Smooth muscle cell (in vitro differentiated cells): ENCODE measurements around the gene NTSR1. TPM values are rescaled to one million over a fixed set of nuclear protein-coding genes. Genes with fewer than 3 reads are reported as not detected.

Source experiments
- DNase-seq: peaks from one replicate; lab custom pipeline; 2025; ENCODE audit not compliant: unreplicated experiment; lab: John Stamatoyannopoulos, UW
- H2AFZ ChIP-seq: fragments of 200-600 bp; sonication (generic); 2 replicates; pipeline ENCODE4 v1.6.0; 2016; ENCODE audit warnings: antibody characterized with exemption, low read depth, mild to moderate bottlenecking
- H3F3A ChIP-seq: fragments of 200-600 bp; sonication (generic); 2 replicates; pipeline ENCODE4 v1.6.0; 2017; ENCODE audit warnings: antibody characterized with exemption, low read depth
- H3K27ac ChIP-seq: fragments of 200-600 bp; sonication (generic); 2 replicates; pipeline ENCODE4 v1.5.1; 2016; ENCODE audit warnings: low read depth, mild to moderate bottlenecking
- H3K27me3 ChIP-seq: fragments of 200-600 bp; sonication (generic); 2 replicates; pipeline ENCODE4 v1.6.1; 2016; ENCODE audit warnings: low read depth, mild to moderate bottlenecking
- H3K36me3 ChIP-seq: fragments of 200-600 bp; sonication (generic); 2 replicates; pipeline ENCODE4 v1.5.1; 2016; ENCODE audit warnings: low read depth
- H3K4me1 ChIP-seq: fragments of 200-600 bp; sonication (generic); 2 replicates; pipeline ENCODE4 v1.5.1; 2016; ENCODE audit warnings: low read depth
- H3K4me2 ChIP-seq: fragments of 200-600 bp; sonication (generic); 2 replicates; pipeline ENCODE4 v1.6.0; 2016; ENCODE audit warnings: mild to moderate bottlenecking
- H3K4me3 ChIP-seq: fragments of 200-600 bp; sonication (generic); 2 replicates; pipeline ENCODE4 v1.5.1; 2016; ENCODE audit warnings: mild to moderate bottlenecking
- H3K79me2 ChIP-seq: fragments of 200-600 bp; sonication (generic); 2 replicates; pipeline ENCODE4 v1.6.0; 2016; ENCODE audit warnings: low read depth, mild to moderate bottlenecking
- H3K9ac ChIP-seq: fragments of 200-600 bp; sonication (generic); 2 replicates; pipeline ENCODE4 v1.6.0; 2016; ENCODE audit warnings: low read depth
- H3K9me3 ChIP-seq: fragments of 200-600 bp; sonication (generic); replicated peaks from 2 replicates; pipeline ENCODE4 v1.5.1; 2016; ENCODE audit warnings: low read depth
- H4K20me1 ChIP-seq: fragments of 200-600 bp; sonication (generic); 2 replicates; pipeline ENCODE4 v1.6.0; 2016; ENCODE audit warnings: low read depth
- CTCF ChIP-seq: fragments of 200-600 bp; sonication (generic); IDR thresholded peaks from 2 replicates; pipeline ENCODE4 v1.5.1; 2017; ENCODE audit warnings: borderline replicate concordance, mild to moderate bottlenecking, antibody characterized with exemption; ENCODE audit not compliant: insufficient read depth, poor library complexity, severe bottlenecking
- WGBS: methylation state at CpG from one replicate; pipeline ENCODE4 v1.1.7; 2016; ENCODE audit warnings: low lambda C conversion rate; 5-methylcytosine and 5-hydroxymethylcytosine counted together
- polyA plus RNA-seq: library from polyadenylated mRNA; unstranded; fragments of >200 nt; fragmentation: Nextera tagmentation; extraction: Ambion mirVana; gene quantifications from 2 replicates; pipeline ENCODE4 v1.2.1, GENCODE V29; 2016
- total RNA-seq: library from RNA; depleted of rRNA; stranded (reverse); fragments of >200 nt; gene quantifications from 2 replicates; pipeline ENCODE4 v1.2.3, GENCODE V29; 2014

NTSR1 gene
- total and polyA plus RNA-seq, 2 experiments from 2014 or later: 0.09 TPM; not detected in 1

DNA sequence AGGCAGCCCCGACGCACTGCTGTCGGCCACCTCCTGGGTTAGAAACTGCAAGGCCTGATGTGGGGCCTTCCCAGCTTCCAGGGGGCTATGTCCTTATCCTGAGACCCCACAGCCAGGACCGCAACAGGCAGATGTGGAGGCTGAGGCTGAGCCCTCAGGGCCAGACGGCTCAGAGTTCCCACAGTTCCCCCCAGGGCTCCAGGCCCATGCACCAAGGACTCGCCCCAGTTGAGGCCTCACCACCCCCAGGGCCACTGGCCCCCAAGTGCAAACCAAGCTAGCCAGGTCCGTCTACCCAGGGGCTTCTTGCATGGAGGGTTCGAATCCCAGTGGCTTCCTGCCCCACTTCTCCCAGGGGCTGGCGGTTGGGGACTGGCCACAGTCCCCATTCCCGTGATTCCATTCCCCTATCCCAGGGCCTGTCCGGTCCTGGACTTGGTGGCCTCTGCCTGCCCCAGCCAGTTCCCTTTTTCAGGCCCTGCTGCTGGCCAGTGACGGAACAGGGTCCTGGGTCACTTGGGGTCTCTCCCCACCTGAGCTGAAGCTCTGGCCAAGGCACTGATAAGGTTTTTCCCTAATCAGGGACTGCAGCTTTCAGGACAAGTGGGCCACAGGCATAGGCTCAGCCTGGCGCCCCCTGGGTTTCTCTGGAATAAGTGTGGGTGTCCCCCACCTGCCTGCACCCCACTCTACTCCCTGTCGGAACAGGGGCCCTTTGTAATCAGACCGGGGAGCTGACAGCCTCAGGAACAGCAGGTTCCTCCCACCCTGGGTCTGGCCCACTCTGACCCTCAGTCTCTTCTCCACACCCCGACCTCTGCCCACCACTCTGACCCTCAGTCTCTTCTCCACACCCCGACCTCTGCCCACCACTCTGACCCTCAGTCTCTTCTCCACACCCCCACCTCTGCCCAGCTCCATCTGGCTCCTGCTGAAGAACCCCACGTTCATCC lies 44.3 kb upstream of the NTSR1 start:
- no peaks in the 10 kb centered on the region for H3K27me3 ChIP-seq
- no peak for TF ChIP-seq CTCF
- no peaks in the 10 kb centered on the region for H3K4me1 ChIP-seq
- no peak for DNase-seq
- H3F3A ChIP-seq: no peaks in the 10 kb centered on the region
- no peak overlapping the region for H3K4me3 ChIP-seq
- no peak overlapping the region for H3K27ac ChIP-seq
- 91% methylated on average over 18 of the region's 18 CpGs for WGBS
- H3K36me3 ChIP-seq: no peaks in the 10 kb centered on the region
- no peak overlapping the region for H3K9ac ChIP-seq
- no peaks in the 10 kb centered on the region for H3K9me3 ChIP-seq
- H3K4me2 ChIP-seq: no peak overlapping the region
- H3K79me2 ChIP-seq: no peaks in the 10 kb centered on the region
- no peaks in the 10 kb centered on the region for H4K20me1 ChIP-seq
- H2AFZ ChIP-seq: no peak overlapping the region

- no peak overlapping the region for H2AFZ ChIP-seq
- H3F3A ChIP-seq: no peaks in the 10 kb centered on the region
- no peaks in the 10 kb centered on the region for H4K20me1 ChIP-seq
- no peak overlapping the region for H3K4me3 ChIP-seq
- no peaks in the 10 kb centered on the region for H3K4me1 ChIP-seq
- no peaks in the 10 kb centered on the region for H3K79me2 ChIP-seq
- H3K9ac ChIP-seq: no peak overlapping the region
- 95% methylated on average over 12 of the region's 12 CpGs for WGBS
- no peak for TF ChIP-seq CTCF
- H3K36me3 ChIP-seq: no peaks in the 10 kb centered on the region
- H3K4me2 ChIP-seq: no peak overlapping the region
- H3K9me3 ChIP-seq: no peaks in the 10 kb centered on the region
- no peak overlapping the region for H3K27ac ChIP-seq
- no peaks in the 10 kb centered on the region for H3K27me3 ChIP-seq
- no peak for DNase-seq
Observed at GRCh38 chr20:62665153-62665754, 43.4 kb upstream of the NTSR1 start.

DNA sequence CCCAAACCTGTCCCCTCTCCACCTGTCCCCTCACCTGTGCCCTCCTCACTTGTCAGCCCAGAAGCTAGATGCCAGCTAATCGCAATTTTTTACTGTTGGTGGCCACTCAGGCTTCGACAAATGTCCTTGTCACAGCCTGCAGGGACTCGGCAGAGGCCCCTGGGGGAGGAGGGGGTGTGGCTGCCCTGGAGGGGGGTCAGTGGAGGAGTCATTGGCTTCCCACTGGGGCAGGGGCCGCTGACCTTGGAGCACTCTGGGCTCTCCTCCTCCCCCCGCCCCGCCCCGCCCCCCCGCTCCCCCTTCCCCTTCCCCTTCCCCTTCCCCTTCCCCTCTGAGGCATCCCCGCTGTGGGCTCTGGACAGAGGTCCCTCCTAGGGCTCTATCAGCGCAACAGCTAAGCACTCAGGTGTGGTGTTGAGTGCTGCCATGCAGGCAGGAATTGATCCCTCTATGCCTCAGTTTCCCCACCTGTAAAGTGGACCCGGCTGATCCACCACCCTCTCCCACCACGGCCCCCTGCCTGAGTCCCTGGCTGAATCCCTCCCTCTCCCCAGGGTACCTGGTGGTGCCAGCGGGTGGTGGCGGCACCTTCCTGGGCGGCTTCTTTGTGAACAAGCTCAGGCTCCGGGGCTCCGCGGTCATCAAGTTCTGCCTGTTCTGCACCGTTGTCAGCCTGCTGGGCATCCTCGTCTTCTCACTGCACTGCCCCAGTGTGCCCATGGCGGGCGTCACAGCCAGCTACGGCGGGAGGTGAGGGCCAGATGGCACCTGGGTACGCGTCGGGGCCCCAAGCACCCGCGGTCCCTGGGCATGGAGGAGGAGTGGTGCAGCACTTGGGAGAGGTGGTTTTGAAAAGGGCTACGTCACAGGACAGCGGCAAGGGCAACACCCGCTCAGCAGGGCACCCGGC lies 42.6 kb upstream of the NTSR1 start:
- no peaks in the 10 kb centered on the region for H3K79me2 ChIP-seq
- no peaks in the 10 kb centered on the region for H3K4me1 ChIP-seq
- no peak overlapping the region for H3K9ac ChIP-seq
- no peak overlapping the region for H2AFZ ChIP-seq
- DNase-seq: no peak
- H3K27me3 ChIP-seq: no peaks in the 10 kb centered on the region
- H3F3A ChIP-seq: no peaks in the 10 kb centered on the region
- no peaks in the 10 kb centered on the region for H3K9me3 ChIP-seq
- no peak for TF ChIP-seq CTCF
- no peaks in the 10 kb centered on the region for H3K36me3 ChIP-seq
- H3K27ac ChIP-seq: no peak overlapping the region
- WGBS: 94% methylated on average over 26 of the region's 33 CpGs
- H4K20me1 ChIP-seq: no peaks in the 10 kb centered on the region
- no peak overlapping the region for H3K4me2 ChIP-seq
- no peak overlapping the region for H3K4me3 ChIP-seq
